Measurements from ENCODE around the gene ACTL8. TPM values are rescaled to one million over a fixed set of nuclear protein-coding genes. Genes with fewer than 3 reads are reported as not detected.

ACTL8 gene
- total and polyA plus RNA-seq, 2 donors (not counting 1 experiment from before 2014, with no cell fraction given) = 0.15 TPM; not detected in 1

DNA sequence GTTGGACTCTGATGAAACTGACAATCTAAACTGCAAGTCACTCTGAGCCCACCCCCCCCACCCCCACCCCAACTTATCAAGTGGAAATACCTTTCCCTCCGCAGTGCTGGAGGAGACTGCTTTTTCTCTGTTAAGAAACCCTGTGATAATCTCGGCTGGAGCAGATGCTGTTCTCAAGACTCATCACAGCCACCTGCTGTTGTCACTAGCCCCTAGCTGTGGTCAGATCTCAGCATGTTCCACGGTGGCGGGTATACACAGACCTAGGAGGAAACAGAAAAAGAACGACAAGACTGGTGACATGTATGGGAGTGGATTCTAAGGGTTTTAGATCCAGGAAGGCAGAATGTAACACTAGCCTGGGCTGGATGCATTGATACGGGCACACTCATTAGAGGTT lies 2.3 kb downstream of the ACTL8 start:
- Histone ChIP-seq H2AFZ (ENCODE audit: low read length) (no peak overlapping the region), H3K27me3 (ENCODE audit: control insufficient read depth, insufficient read depth, low read length) (no peaks in the 10 kb centered on the region), H3K9me3 (ENCODE audit: control insufficient read depth, insufficient read depth, low read depth, low read length) (peaks cover 1% of the 10 kb centered on the region), H3K36me3 (ENCODE audit: control insufficient read depth, insufficient read depth, low read length) (no peaks in the 10 kb centered on the region), H3K4me3 (replicated peaks in 1 of 4; ENCODE audit: control extremely low read depth in 1 of 4, insufficient read depth in 1 of 4, low read depth in 3 of 4, low read length in 4 of 4) (no peak overlapping the region), H3K27ac (ENCODE audit: insufficient read depth, low read length) (no peak overlapping the region), H3K79me2 (ENCODE audit: control insufficient read depth, insufficient read depth, low read length) (no peaks in the 10 kb centered on the region), H3K4me2 (ENCODE audit: extremely low read depth, insufficient read depth, low read length) (no peak overlapping the region), H4K20me1 (ENCODE audit: control insufficient read depth, extremely low read depth, insufficient read depth, low read length) (no peaks in the 10 kb centered on the region), H3K4me1 (ENCODE audit: control insufficient read depth, extremely low read depth, insufficient read depth, low read length) (no peaks in the 10 kb centered on the region), H3K9ac (ENCODE audit: insufficient read depth, low read length) (no peak overlapping the region)
- no peak for TF ChIP-seq EZH2 (IDR thresholded peaks at IDR 0.05; ENCODE audit: low read length, missing control alignments)
- TF ChIP-seq, protein P1, sequence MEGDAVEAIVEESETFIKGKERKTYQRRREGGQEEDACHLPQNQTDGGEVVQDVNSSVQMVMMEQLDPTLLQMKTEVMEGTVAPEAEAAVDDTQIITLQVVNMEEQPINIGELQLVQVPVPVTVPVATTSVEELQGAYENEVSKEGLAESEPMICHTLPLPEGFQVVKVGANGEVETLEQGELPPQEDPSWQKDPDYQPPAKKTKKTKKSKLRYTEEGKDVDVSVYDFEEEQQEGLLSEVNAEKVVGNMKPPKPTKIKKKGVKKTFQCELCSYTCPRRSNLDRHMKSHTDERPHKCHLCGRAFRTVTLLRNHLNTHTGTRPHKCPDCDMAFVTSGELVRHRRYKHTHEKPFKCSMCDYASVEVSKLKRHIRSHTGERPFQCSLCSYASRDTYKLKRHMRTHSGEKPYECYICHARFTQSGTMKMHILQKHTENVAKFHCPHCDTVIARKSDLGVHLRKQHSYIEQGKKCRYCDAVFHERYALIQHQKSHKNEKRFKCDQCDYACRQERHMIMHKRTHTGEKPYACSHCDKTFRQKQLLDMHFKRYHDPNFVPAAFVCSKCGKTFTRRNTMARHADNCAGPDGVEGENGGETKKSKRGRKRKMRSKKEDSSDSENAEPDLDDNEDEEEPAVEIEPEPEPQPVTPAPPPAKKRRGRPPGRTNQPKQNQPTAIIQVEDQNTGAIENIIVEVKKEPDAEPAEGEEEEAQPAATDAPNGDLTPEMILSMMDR (conservative IDR thresholded peaks at IDR 0.05 in 1 of 2, IDR thresholded peaks at IDR 0.05 in 1 of 2; ENCODE audit: low read depth in 1 of 2, low read length in 2 of 2) = no peak
- no peak for DNase-seq (ENCODE audit: low read depth in 2 of 2)

DNA sequence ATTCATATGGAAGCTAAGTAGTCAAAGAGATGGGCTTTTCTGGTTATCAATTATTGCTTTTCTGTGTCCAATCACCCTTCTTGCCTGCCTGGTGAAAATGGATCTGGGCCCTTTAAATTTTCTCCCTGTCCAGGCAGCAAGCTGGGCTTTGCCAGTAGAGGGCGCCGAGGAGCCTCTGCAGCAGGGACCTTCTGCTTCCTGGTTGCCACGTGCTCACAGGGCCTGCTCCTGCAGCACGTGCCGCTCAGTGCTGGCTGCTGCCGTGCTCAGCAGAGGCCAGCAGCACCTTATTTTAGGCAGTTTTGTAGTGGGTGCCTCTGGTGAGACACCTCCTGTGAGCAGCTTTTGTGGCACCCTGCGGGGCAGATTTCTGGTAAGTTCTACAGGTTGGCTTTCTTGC lies 4.0 kb downstream of the ACTL8 start:
- Histone ChIP-seq H3K36me3 (ENCODE audit: control insufficient read depth, insufficient read depth, low read length) (no peaks in the 10 kb centered on the region), H2AFZ (ENCODE audit: low read length) (no peak overlapping the region), H4K20me1 (ENCODE audit: control insufficient read depth, extremely low read depth, insufficient read depth, low read length) (no peaks in the 10 kb centered on the region), H3K27me3 (ENCODE audit: control insufficient read depth, insufficient read depth, low read length) (no peaks in the 10 kb centered on the region), H3K27ac (ENCODE audit: insufficient read depth, low read length) (no peak overlapping the region), H3K4me1 (ENCODE audit: control insufficient read depth, extremely low read depth, insufficient read depth, low read length) (peaks cover under 1% of the 10 kb centered on the region), H3K4me2 (ENCODE audit: extremely low read depth, insufficient read depth, low read length) (no peak overlapping the region), H3K4me3 (replicated peaks in 1 of 4; ENCODE audit: control extremely low read depth in 1 of 4, insufficient read depth in 1 of 4, low read depth in 3 of 4, low read length in 4 of 4) (no peak overlapping the region), H3K9me3 (ENCODE audit: control insufficient read depth, insufficient read depth, low read depth, low read length) (peaks cover 1% of the 10 kb centered on the region), H3K9ac (ENCODE audit: insufficient read depth, low read length) (no peak overlapping the region), H3K79me2 (ENCODE audit: control insufficient read depth, insufficient read depth, low read length) (no peaks in the 10 kb centered on the region)
- peak in 1 of 2 donors; percentile 8 for DNase-seq (ENCODE audit: low read depth in 2 of 2)
- TF ChIP-seq, protein P1 (conservative IDR thresholded peaks at IDR 0.05 in 1 of 2, IDR thresholded peaks at IDR 0.05 in 1 of 2; ENCODE audit: low read depth in 1 of 2, low read length in 2 of 2) = peak in 1 of 2 donors; percentile 32
- no peak for TF ChIP-seq EZH2 (IDR thresholded peaks at IDR 0.05; ENCODE audit: low read length, missing control alignments)

DNA sequence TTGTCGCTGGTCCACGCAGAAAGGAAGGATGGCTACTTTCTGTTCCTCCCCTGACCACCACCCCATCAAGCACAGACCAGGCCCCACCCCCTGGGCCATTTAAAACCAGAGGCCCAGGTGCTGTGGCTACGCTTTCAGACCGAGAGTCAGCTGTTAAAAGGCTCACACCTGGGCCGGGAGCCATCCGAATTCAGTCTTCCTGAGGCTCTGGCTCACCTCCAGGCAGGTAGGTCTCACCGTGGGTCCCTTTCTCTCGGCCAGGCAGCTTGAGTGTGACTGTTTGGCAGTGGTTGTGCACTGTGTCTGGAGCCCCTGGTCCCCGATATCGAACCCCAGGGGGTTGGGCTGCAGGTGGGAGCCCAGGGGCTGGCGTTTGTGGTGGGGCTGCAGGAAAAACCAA lies 7.2 kb downstream of the ACTL8 start:
- Histone ChIP-seq H3K9ac (ENCODE audit: insufficient read depth, low read length) (no peak overlapping the region), H3K9me3 (ENCODE audit: control insufficient read depth, insufficient read depth, low read depth, low read length) (peaks cover 1% of the 10 kb centered on the region), H4K20me1 (ENCODE audit: control insufficient read depth, extremely low read depth, insufficient read depth, low read length) (no peaks in the 10 kb centered on the region), H3K36me3 (ENCODE audit: control insufficient read depth, insufficient read depth, low read length) (no peaks in the 10 kb centered on the region), H3K27me3 (ENCODE audit: control insufficient read depth, insufficient read depth, low read length) (no peaks in the 10 kb centered on the region), H3K4me3 (replicated peaks in 1 of 4; ENCODE audit: control extremely low read depth in 1 of 4, insufficient read depth in 1 of 4, low read depth in 3 of 4, low read length in 4 of 4) (no peak overlapping the region), H3K79me2 (ENCODE audit: control insufficient read depth, insufficient read depth, low read length) (no peaks in the 10 kb centered on the region), H3K4me1 (ENCODE audit: control insufficient read depth, extremely low read depth, insufficient read depth, low read length) (peaks cover 28% of the 10 kb centered on the region), H3K27ac (ENCODE audit: insufficient read depth, low read length) (no peak overlapping the region), H2AFZ (ENCODE audit: low read length) (no peak overlapping the region), H3K4me2 (ENCODE audit: extremely low read depth, insufficient read depth, low read length) (no peak overlapping the region)
- TF ChIP-seq, protein P1 (conservative IDR thresholded peaks at IDR 0.05 in 1 of 2, IDR thresholded peaks at IDR 0.05 in 1 of 2; ENCODE audit: low read depth in 1 of 2, low read length in 2 of 2) = no peak
- DNase-seq (ENCODE audit: low read depth in 2 of 2) = no peak
